ENCODE results near the gene WDCP.
A peak's percentile ranks its signal among the peaks of the same experiment; 100 is the strongest.
"Not testable (repeated sequence)": the region's sequence is repeated elsewhere in the genome, so short reads cannot be mapped to it uniquely, and the experiment has no call there.

The WDCP gene

GRCh38 chr2:24046930-24047702 is at the start of gene WDCP:
TSS of gene WDCP (minus strand) at chr2:24047391. CDS start at chr2:24039494, 7,897 bp downstream.
- DNase-seq, result peak; percentile 92

- DNase-seq, result not testable (repeated sequence)
These were observed 48.0 kb upstream of the WDCP start for GRCh38 chr2:24095171-24095677.

GRCh38 chr2:24093270-24093669 is 46.1 kb upstream of the WDCP start:
- not testable (repeated sequence) for DNase-seq

- DNase-seq, result no peak
These were observed 41.7 kb upstream of the WDCP start for GRCh38 chr2:24088821-24089359.

- no peak for DNase-seq
These were observed 39.8 kb upstream of the WDCP start for GRCh38 chr2:24087032-24087431.

- no peak for DNase-seq
These were observed 39.0 kb upstream of the WDCP start for GRCh38 chr2:24086241-24086640.

- no peak for DNase-seq
These were observed 38.0 kb upstream of the WDCP start for GRCh38 chr2:24085200-24085489.

GRCh38 chr2:24084386-24085199 is 37.4 kb upstream of the WDCP start, which contains the start of gene TP53I3:
TSS of gene TP53I3 (minus strand) at chr2:24084834. CDS start at chr2:24084326, 508 bp downstream.
- peak; percentile 85 for DNase-seq

GRCh38 chr2:24083567-24084385 is 36.6 kb upstream of the WDCP start:
- no peak for DNase-seq

GRCh38 chr2:24082787-24083566 is 35.8 kb upstream of the WDCP start:
- no peak for DNase-seq

GRCh38 chr2:24080701-24081100 is 33.5 kb upstream of the WDCP start:
- DNase-seq, result no peak

GRCh38 chr2:24077879-24078278 is 30.7 kb upstream of the WDCP start:
- DNase-seq, result no peak

- DNase-seq, result no peak
These were observed 30.3 kb upstream of the WDCP start for GRCh38 chr2:24077535-24077877.

- DNase-seq, result no peak
These were observed 29.8 kb upstream of the WDCP start for GRCh38 chr2:24076849-24077534.

- DNase-seq, result peak; percentile 100
These were observed 29.0 kb upstream of the WDCP start, which contains the start of gene SF3B6 for GRCh38 chr2:24075915-24076848. TSS of gene SF3B6 (minus strand) at chr2:24076326. CDS start at chr2:24076229, 97 bp downstream.

GRCh38 chr2:24075259-24075658 is 28.1 kb upstream of the WDCP start:
- no peak for DNase-seq

GRCh38 chr2:24073816-24074215 is 26.6 kb upstream of the WDCP start:
- no peak for DNase-seq

GRCh38 chr2:24072259-24072658 is 25.1 kb upstream of the WDCP start:
- DNase-seq, result no peak

- no peak for DNase-seq
These were observed 18.1 kb upstream of the WDCP start for GRCh38 chr2:24065341-24065740.

All from activated naive CD4-positive, alpha-beta T cell treated with Interleukin-2 at 50 U/mL for 16 hours (primary cell).